Erythroblast (primary cell): ENCODE measurements around the gene COBL.

Experiments used
- GATA1 ChIP-seq: IDR thresholded peaks from 2 replicates; pipeline ENCODE4 v1.6.1; 2011; ENCODE audit warnings: low read depth, mild to moderate bottlenecking, control low read depth, low read length, moderate library complexity
- POLR2A ChIP-seq: IDR thresholded peaks from 2 replicates; pipeline ENCODE4 v1.6.1; 2011; ENCODE audit warnings: mild to moderate bottlenecking, low read length

- TF ChIP-seq POLR2A: no peak
- no peak for TF ChIP-seq GATA1
These were observed 232.5 kb downstream of the COBL start for GRCh38 chr7:51084121-51084520.
